ENCODE results near the gene RNASEH2B.

The RNASEH2B gene

DNA sequence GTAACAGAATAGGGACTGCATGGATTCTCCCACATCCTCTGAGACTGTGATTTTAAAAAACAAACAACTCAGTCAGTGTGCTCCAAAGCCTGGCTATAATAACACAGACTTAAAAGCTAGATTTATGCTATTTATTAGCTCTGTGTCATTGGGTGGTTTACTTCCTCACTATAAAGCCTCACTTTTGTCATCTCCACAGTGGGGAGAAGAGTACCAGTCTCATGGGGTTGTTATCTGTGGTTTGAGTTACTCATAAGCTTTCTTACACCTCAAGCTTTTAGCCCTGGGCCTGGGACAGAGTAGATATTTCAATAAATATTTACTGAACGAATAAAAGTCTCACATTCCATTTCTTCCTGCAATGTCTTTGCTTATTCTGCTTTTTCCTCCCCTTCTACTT, 5.3 kb downstream of the RNASEH2B start:
- Mint-ChIP-seq H3K4me3 (no peak overlapping the region), H3K27ac (peak overlapping the region; percentile 77), H3K9me3 (ENCODE audit: low read depth) (no peaks in the 10 kb centered on the region), H3K36me3 (no peaks in the 10 kb centered on the region), H3K4me1 (ENCODE audit: low read depth) (peaks cover 77% of the 10 kb centered on the region), H3K27me3 (no peaks in the 10 kb centered on the region)

DNA sequence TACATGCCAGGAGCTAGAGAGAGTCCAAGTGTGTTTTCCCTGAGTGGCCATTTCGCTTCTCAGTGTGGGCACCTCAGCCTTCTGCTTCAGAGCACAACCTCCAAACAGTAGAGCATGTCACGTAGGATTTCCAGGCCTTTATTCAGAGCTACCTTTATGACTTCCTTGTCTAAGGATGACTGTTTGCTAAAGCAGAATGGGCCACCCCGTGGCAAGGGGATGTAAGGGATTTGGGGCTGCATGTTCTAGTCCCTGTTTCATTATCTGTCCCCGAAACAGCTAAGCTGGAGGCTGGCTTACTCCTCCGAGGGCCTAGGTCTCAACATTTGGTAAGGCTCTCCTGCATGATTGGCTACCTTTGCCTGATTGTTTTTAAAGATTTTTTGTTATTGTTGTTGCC, 6.0 kb downstream of the RNASEH2B start:
- H3K9me3 Mint-ChIP-seq (ENCODE audit: low read depth): no peaks in the 10 kb centered on the region
- H3K4me1 Mint-ChIP-seq (ENCODE audit: low read depth): peaks cover 80% of the 10 kb centered on the region
- H3K4me3 Mint-ChIP-seq: no peak overlapping the region
- H3K36me3 Mint-ChIP-seq: no peaks in the 10 kb centered on the region
- H3K27ac Mint-ChIP-seq: no peak overlapping the region
- no peaks in the 10 kb centered on the region for H3K27me3 Mint-ChIP-seq

- H3K9me3 Mint-ChIP-seq (ENCODE audit: low read depth): peaks cover 1% of the 10 kb centered on the region
- H3K27me3 Mint-ChIP-seq: no peaks in the 10 kb centered on the region
- peaks cover 71% of the 10 kb centered on the region for H3K4me1 Mint-ChIP-seq (ENCODE audit: low read depth)
- H3K36me3 Mint-ChIP-seq: peaks cover 5% of the 10 kb centered on the region
- H3K4me3 Mint-ChIP-seq: peak overlapping the region; percentile 70
- H3K27ac Mint-ChIP-seq: peak overlapping the region; percentile 81
Observed at GRCh38 chr13:50916701-50917184, 7.2 kb downstream of the RNASEH2B start.

DNA sequence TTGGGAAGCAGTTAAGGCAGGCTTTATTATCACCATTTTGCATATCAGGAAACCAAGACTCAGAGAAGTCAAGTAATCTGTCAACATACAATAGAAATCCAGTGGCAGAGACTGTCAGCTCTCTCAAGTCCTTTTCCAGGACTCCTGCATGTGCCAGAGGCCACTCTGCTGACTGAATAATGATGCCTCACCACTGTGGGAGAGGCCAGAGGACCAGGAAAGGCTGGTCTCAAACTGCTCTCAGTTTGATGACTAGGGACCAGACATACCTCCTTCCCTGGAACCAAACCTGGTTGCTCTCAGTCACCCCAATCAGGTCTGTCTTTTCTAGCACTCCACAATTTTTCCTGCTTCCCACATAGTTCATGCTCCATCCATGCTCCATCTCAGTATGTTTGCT, 8.0 kb downstream of the RNASEH2B start:
- peaks cover 10% of the 10 kb centered on the region for H3K9me3 Mint-ChIP-seq (ENCODE audit: low read depth)
- no peak overlapping the region for H3K4me3 Mint-ChIP-seq
- no peak overlapping the region for H3K27ac Mint-ChIP-seq
- peaks cover 62% of the 10 kb centered on the region for H3K4me1 Mint-ChIP-seq (ENCODE audit: low read depth)
- peaks cover 13% of the 10 kb centered on the region for H3K36me3 Mint-ChIP-seq
- no peaks in the 10 kb centered on the region for H3K27me3 Mint-ChIP-seq

DNA sequence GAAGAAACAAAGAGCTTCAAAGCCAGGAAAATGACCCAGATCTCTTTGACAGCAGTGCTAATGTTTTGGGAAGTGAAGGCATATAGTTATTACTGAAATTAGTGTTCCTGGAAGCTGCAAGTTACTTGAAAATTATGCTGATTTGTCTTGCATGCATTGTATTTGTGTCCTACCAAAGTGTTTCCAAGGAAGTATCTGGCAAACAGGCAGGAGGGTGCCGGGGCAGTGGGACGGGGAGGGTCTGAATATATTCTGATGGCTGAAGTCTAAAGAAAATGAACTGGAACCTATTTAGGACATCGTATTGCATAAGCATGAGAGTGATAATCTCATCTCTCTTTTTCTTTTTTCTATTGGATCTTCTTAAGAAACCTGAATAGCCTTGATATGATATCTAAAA, 9.0 kb downstream of the RNASEH2B start:
- Mint-ChIP-seq H3K27ac (no peak overlapping the region), H3K27me3 (no peaks in the 10 kb centered on the region), H3K4me3 (peak overlapping the region; percentile 9), H3K4me1 (ENCODE audit: low read depth) (peaks cover 61% of the 10 kb centered on the region), H3K9me3 (ENCODE audit: low read depth) (peaks cover 16% of the 10 kb centered on the region), H3K36me3 (peaks cover 22% of the 10 kb centered on the region)

- H3K4me3 Mint-ChIP-seq: no peak overlapping the region
- peaks cover 58% of the 10 kb centered on the region for H3K4me1 Mint-ChIP-seq (ENCODE audit: low read depth)
- H3K27ac Mint-ChIP-seq: peak overlapping the region; percentile 48
- peaks cover 23% of the 10 kb centered on the region for H3K9me3 Mint-ChIP-seq (ENCODE audit: low read depth)
- peaks cover 30% of the 10 kb centered on the region for H3K36me3 Mint-ChIP-seq
- no peaks in the 10 kb centered on the region for H3K27me3 Mint-ChIP-seq
Observed at GRCh38 chr13:50919277-50919676, 9.7 kb downstream of the RNASEH2B start.

GRCh38 chr13:50921706-50922105, 12.1 kb downstream of the RNASEH2B start:
- Mint-ChIP-seq H3K27me3 (no peaks in the 10 kb centered on the region), H3K9me3 (ENCODE audit: low read depth) (peaks cover 27% of the 10 kb centered on the region), H3K4me3 (no peak overlapping the region), H3K36me3 (peaks cover 39% of the 10 kb centered on the region), H3K4me1 (ENCODE audit: low read depth) (peaks cover 48% of the 10 kb centered on the region), H3K27ac (no peak overlapping the region)

GRCh38 chr13:50923272-50923671, 13.7 kb downstream of the RNASEH2B start:
- Mint-ChIP-seq H3K27me3 (no peaks in the 10 kb centered on the region), H3K4me1 (ENCODE audit: low read depth) (peaks cover 43% of the 10 kb centered on the region), H3K36me3 (peaks cover 39% of the 10 kb centered on the region), H3K4me3 (no peak overlapping the region), H3K9me3 (ENCODE audit: low read depth) (peaks cover 27% of the 10 kb centered on the region), H3K27ac (no peak overlapping the region)

DNA sequence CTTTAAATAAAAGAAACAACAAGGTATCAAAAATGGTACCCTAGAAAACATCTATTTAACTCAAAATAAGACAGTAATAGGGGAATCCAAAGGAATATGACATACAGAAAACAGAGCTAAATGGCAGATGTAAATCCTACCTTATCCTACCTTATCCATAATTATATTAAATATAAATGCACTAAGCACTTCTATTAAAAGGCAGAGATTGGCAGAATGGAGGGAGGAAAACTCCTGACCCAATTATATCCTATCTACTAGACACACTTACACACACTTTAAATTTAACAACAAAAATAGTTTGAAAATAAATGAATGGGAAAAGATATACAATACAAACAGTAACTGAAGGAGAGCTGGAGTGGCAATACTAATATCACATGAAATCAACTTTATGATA, 14.4 kb downstream of the RNASEH2B start:
- peaks cover 39% of the 10 kb centered on the region for H3K4me1 Mint-ChIP-seq (ENCODE audit: low read depth)
- H3K36me3 Mint-ChIP-seq: peaks cover 39% of the 10 kb centered on the region
- peaks cover 27% of the 10 kb centered on the region for H3K9me3 Mint-ChIP-seq (ENCODE audit: low read depth)
- H3K27ac Mint-ChIP-seq: no peak overlapping the region
- no peaks in the 10 kb centered on the region for H3K27me3 Mint-ChIP-seq
- H3K4me3 Mint-ChIP-seq: no peak overlapping the region

DNA sequence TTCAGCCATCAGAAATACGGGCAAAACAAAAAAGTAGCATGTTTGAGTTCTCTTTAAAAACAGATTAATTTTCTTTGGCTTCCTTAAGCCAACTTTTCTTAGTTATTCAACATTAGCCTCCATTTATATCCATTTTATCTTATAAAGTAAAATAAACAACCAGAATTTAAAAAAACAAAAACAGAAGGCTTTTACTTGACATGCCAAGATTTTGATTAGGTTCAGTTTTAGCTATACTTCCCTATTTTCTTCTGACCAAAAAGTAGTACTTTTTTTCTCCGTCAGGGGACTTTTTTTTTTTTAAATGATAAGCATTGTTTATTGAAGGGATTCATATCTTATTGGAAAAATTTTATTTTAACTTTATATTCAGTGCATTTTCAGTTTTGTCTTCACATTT, 18.1 kb downstream of the RNASEH2B start:
- Mint-ChIP-seq H3K4me3 (no peak overlapping the region), H3K27ac (no peak overlapping the region), H3K9me3 (ENCODE audit: low read depth) (peaks cover 16% of the 10 kb centered on the region), H3K36me3 (peaks cover 36% of the 10 kb centered on the region), H3K4me1 (ENCODE audit: low read depth) (peaks cover 32% of the 10 kb centered on the region), H3K27me3 (no peaks in the 10 kb centered on the region)

- Mint-ChIP-seq H3K4me1 (ENCODE audit: low read depth) (peaks cover 32% of the 10 kb centered on the region), H3K27me3 (no peaks in the 10 kb centered on the region), H3K36me3 (peaks cover 32% of the 10 kb centered on the region), H3K9me3 (ENCODE audit: low read depth) (peaks cover 13% of the 10 kb centered on the region), H3K4me3 (no peak overlapping the region), H3K27ac (peak overlapping the region; percentile 22)
Observed at GRCh38 chr13:50928102-50928501, 18.5 kb downstream of the RNASEH2B start.

GRCh38 chr13:50928659-50929462, 19.3 kb downstream of the RNASEH2B start:
- Mint-ChIP-seq H3K36me3 (peaks cover 27% of the 10 kb centered on the region), H3K4me1 (ENCODE audit: low read depth) (peaks cover 32% of the 10 kb centered on the region), H3K27me3 (no peaks in the 10 kb centered on the region), H3K4me3 (no peak overlapping the region), H3K9me3 (ENCODE audit: low read depth) (peaks cover 8% of the 10 kb centered on the region), H3K27ac (peak overlapping the region; percentile 48)

DNA sequence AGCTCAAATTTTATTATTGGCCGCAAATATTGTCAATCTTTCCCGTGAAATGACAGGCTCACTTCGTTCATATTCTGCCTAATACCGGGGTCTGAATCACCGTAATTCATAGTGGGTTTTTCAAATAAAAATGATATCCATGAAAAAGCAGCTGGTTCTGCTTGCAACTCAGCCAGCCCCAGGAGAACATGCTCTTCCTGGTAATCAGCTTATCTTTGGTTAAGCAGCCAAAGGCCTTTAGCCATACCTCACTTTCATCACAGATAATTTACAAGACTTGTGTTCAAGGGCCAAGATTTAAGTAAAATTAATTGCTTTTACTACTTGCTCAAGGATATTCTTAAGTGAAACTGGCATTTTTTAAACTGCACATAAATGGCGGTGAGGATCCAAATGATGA, 22.5 kb downstream of the RNASEH2B start:
- peaks cover 35% of the 10 kb centered on the region for H3K36me3 Mint-ChIP-seq
- no peak overlapping the region for H3K4me3 Mint-ChIP-seq
- no peaks in the 10 kb centered on the region for H3K9me3 Mint-ChIP-seq (ENCODE audit: low read depth)
- no peak overlapping the region for H3K27ac Mint-ChIP-seq
- no peaks in the 10 kb centered on the region for H3K27me3 Mint-ChIP-seq
- H3K4me1 Mint-ChIP-seq (ENCODE audit: low read depth): peaks cover 16% of the 10 kb centered on the region

GRCh38 chr13:50934735-50935435, 25.3 kb downstream of the RNASEH2B start:
- peaks cover 44% of the 10 kb centered on the region for H3K36me3 Mint-ChIP-seq
- no peaks in the 10 kb centered on the region for H3K27me3 Mint-ChIP-seq
- H3K27ac Mint-ChIP-seq: no peak overlapping the region
- peaks cover 4% of the 10 kb centered on the region for H3K9me3 Mint-ChIP-seq (ENCODE audit: low read depth)
- H3K4me1 Mint-ChIP-seq (ENCODE audit: low read depth): no peaks in the 10 kb centered on the region
- H3K4me3 Mint-ChIP-seq: no peak overlapping the region

GRCh38 chr13:50936679-50937078, 27.1 kb downstream of the RNASEH2B start:
- Mint-ChIP-seq H3K4me3 (no peak overlapping the region), H3K9me3 (ENCODE audit: low read depth) (peaks cover 4% of the 10 kb centered on the region), H3K27ac (no peak overlapping the region), H3K4me1 (ENCODE audit: low read depth) (no peaks in the 10 kb centered on the region), H3K36me3 (peaks cover 38% of the 10 kb centered on the region), H3K27me3 (no peaks in the 10 kb centered on the region)

All from activated naive CD8-positive, alpha-beta T cell (primary cell).